GM18873 (cell line): Measurements from ENCODE around the gene HMGXB4.

Experiments
- ATAC-seq: cut with Tn5 transposase; IDR thresholded peaks from one replicate; pipeline ENCODE4 v1.9.1; 2021; ENCODE audit warnings: mild to moderate bottlenecking, moderate library complexity, moderate number of reproducible peaks; ENCODE audit not compliant: unreplicated experiment, low FRiP score

Gene HMGXB4

GRCh38 chr22:35308480-35309021, 51.3 kb downstream of the HMGXB4 start:
- peak; percentile 39 for ATAC-seq

- no peak for ATAC-seq
Measured at GRCh38 chr22:35310556-35311550, 53.6 kb downstream of the HMGXB4 start.

GRCh38 chr22:35311551-35311999, 54.3 kb downstream of the HMGXB4 start:
- no peak for ATAC-seq

GRCh38 chr22:35312198-35313059, 55.1 kb downstream of the HMGXB4 start:
- ATAC-seq = no peak

DNA sequence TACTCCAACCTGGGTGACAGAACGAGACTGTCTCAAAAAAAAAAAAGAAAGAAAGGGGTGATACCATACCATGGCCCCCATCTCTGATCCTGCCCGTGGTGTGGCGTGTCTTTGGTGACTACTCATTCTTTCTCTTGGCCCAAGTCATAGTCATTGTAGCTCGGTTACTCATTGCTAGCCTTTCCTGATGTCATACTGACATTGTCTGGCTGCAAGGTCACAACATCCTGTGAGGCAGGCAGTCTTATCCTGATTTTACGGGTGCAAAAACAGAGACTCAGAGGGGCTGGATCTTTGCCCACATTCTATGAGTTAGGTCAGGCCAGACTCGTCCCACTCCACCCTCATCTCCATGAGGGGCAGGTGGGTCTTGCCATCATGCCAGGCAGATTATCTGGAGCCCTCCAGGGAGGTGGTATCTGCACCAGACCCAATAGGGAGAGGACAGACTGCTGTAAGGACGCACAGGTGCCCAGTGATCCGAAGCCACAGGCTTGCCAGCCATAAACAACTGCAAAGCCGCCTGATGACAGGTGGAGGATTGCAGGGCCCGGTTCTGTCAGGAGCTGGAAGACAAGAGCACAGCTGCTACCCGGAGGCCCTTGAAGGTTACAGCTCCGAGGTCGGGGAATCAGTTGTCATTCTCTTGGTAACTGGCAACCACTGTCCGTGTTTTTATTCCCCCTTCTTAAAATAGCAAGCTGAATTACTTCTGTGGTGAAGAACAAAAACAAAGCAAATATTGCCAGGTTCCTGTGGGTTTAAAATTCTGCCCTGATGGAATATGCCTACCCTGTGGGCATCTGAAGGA, 56.2 kb downstream of the HMGXB4 start:
- no peak for ATAC-seq

DNA sequence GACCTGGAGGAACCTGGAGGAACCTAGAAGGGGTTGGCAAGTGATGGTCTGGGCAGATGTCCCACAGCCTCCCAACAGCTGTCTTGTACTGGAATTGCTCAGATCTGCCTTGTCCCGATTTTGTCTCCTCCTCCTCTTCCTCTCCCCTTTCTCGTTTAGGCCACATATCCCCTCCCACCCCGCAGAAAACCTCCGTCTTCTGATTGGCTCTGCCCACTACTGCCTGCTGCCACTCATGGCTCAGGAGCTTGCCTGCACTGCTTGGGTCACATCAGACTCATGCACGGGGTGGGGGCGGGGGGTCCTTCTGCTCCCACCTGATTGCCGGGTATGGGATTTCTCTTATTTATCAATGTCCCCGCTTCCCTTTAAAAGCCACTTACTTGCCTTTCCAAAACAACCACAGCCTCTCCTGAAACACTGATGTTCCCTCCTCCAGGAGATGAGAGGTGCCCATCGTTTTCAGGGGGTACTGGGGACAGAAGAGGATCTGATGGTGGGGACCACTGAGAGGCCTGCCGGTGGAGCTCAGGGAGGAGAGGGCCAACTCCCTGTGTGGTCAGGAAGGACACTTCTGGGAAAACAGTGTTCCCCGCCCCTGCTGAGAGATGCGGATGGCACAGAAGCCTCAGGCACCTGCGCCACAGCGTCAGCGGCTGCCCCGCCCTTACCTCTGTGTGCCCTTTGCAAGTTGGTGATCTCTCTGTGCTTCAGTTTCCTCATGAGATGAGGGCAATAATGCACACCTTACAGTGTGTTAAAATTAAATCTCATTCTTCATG, 57.1 kb downstream of the HMGXB4 start:
- ATAC-seq = no peak

DNA sequence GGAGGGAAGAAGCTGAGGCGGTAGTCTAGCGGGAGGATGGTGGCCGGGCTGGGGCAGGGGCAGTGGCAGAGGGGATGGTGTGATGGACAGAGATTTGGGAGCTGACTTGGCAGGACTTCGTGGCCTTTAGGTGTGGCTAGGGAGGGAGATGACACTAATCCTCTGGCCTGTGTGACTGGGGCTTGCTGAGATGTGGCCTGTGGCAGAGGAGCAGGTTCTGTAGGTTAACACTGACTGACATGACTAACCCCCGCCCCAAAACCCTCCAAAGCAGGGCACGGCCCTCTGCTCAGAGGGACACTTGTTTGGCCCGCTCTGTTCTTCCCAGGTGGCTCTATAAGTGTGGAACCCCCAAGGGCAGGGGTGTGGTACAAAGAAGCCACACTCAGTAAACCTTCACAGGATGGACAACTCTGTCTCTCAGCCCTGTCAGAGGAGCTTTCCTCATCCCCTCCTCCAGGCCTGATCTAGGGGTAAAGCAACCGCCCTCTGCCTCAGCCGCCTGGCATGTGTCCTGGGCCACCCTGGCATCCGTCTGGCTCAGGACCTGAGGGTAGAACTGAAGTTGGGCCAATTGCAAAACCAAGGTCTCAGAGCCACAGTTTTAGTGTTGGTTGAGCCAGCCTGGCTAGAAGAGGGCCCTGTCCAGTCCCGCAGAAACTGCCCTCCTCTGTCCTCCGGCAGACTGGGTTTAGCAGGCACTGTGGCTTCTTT, 58.0 kb downstream of the HMGXB4 start:
- ATAC-seq = no peak

- no peak for ATAC-seq
Measured at GRCh38 chr22:35315855-35316745, 58.8 kb downstream of the HMGXB4 start.

DNA sequence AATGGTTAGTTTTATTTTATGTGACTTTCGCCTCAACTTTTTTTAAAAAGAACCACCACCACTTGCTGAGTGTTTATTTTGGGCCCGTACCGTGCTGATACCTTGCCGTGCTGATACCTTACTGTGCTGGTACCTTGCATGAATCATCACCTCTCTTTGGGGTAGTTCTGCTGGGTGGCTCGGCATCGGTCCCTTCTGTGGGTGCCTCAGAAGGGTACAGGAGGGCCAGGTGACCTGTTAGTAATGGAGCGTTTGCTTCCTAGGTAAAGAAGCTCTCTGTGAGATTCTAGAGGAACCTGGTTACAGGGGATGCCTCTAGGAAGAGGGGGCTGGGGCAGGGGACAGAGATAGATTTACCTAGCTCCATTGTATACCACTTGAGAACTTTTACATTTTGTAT, 59.5 kb downstream of the HMGXB4 start:
- ATAC-seq = no peak

GRCh38 chr22:35317680-35318290, 60.5 kb downstream of the HMGXB4 start:
- no peak for ATAC-seq

- ATAC-seq = no peak
Measured at GRCh38 chr22:35318346-35319215, 61.3 kb downstream of the HMGXB4 start.

DNA sequence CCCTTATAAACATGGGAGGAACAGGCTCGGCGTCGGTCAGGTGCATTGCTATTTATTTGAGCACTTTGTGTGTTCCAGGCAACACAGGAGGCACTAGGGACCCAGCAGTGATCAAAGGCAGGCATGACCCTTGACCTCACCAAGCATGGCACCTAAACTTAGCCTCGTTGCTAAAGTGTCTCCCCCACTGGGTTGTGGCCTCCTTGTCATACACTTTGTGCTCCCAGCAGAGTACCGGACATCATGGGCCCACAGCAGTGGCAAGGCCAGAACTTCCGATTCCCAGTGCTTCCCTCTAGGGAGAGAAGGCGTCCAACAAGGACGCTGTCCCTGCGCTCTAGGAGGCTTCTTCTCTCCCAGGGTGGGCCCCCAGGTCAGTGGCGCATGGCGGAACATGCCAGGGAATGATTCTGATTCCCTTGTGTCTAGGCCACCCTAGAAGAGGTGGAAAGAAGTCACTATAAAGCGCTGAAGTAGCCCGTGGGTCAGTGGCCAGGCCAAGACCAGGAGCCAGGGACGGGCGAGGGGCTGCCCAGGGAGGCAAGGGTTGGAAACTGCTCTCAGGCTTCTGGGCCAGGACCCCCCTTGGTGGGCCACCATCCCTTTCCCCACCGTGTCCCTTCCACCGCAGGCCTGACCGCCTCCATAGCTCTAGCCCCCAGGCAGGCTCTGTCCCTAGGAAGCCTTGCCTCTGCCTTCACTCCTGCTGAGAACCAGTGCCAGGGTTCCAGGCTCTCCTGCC, 62.1 kb downstream of the HMGXB4 start:
- ATAC-seq = no peak

DNA sequence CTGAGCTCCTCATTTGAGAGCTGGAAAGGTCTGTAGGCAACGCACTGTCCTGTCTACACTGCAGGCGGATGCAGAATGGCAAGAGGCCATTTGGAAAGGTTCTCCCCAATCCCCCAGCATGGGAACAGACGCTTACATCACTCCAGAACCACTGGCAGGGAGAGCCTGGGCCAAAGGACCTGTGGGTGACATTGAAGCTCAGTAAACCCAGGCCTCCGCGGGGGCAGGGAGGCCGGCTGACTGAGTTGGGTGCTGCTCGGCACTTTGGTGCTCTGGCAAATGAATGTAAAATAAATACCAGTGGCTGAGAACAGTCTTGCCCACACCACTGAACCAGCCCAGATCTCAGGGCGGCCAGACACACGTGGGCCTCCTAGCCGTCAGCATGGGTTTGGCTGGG, 64.8 kb downstream of the HMGXB4 start:
- ATAC-seq = no peak

DNA sequence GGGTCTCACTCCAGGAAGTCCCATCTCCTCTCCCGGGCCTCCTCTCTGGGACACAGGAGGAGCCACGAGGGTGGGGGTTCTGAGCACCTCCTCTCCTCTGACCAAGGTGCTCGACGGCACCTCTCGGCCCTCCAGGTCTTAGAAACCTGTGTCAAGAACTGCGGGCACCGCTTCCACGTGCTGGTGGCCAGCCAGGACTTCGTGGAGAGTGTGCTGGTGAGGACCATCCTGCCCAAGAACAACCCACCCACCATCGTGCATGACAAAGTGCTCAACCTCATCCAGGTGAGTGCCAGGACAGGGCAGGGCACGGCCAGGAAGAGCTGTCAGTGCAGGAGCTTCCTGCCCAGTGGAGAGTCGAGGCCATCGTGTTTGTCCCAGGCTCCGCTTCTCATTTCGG, 65.6 kb downstream of the HMGXB4 start:
- no peak for ATAC-seq

- no peak for ATAC-seq
Measured at GRCh38 chr22:35323305-35323704, 66.0 kb downstream of the HMGXB4 start.

- no peak for ATAC-seq
Measured at GRCh38 chr22:35324067-35324466, 66.8 kb downstream of the HMGXB4 start.
